ENCODE measurements around the gene TAS2R42. TPM values are rescaled to one million over a fixed set of nuclear protein-coding genes. Genes with fewer than 3 reads are reported as not detected.

TAS2R42 gene
- total and polyA plus RNA-seq, 2 donors (not counting 1 experiment from before 2014, with no cell fraction given), result not detected

DNA sequence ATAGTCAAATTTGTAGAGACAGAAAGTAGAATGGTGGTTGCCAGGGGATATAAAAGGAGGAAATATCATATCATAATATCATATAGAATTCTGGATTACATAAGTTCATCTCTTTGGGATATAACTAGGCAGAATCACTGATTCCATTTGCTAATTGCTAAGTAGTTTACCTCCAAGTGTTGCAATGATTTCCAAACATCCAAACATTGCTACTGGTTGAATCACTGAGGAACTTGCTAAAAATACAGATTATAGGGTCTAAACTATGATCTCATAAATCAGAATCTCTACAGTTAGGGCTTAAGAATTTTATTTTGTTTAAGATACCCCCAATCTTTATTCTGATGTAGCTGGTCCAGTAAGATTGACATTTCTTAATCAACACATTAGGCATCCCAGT lies 16.1 kb upstream of the TAS2R42 start:
- no peaks in the 10 kb centered on the region for H3K4me1 ChIP-seq (ENCODE audit: control insufficient read depth in 2 of 2, insufficient read depth in 2 of 2, low read length in 2 of 2)
- Mint-ChIP-seq H3K27ac (no peak overlapping the region), H3K4me1 (no peaks in the 10 kb centered on the region), H3K9me3 (ENCODE audit: insufficient read depth) (no peaks in the 10 kb centered on the region), H3K27me3 (no peaks in the 10 kb centered on the region), H3K4me3 (no peak overlapping the region)
- H3K27ac ChIP-seq (ENCODE audit: low read length in 2 of 2), result no peak overlapping the region
- POLR2A ChIA-PET, result no interaction called here
- DNase-seq (no peak), ATAC-seq (ENCODE audit: low read depth) (no peak)
- H3K79me2 ChIP-seq (ENCODE audit: control insufficient read depth, insufficient read depth, low read length), result no peaks in the 10 kb centered on the region
- no peaks in the 10 kb centered on the region for H3K36me3 ChIP-seq (replicated peaks in 1 of 2; ENCODE audit: control extremely low read depth in 1 of 2, control insufficient read depth in 1 of 2, extremely low read depth in 1 of 2, insufficient read depth in 2 of 2, low read length in 1 of 2)
- no peaks in the 10 kb centered on the region for H4K20me1 ChIP-seq (ENCODE audit: control insufficient read depth, insufficient read depth, low read length, poor library complexity, severe bottlenecking)
- no peak for TF ChIP-seq EZH2 (IDR thresholded peaks at IDR 0.05; ENCODE audit: borderline replicate concordance, insufficient read depth, low read depth, low read length, poor library complexity, severe bottlenecking)
- TF ChIP-seq CTCF (IDR thresholded peaks at IDR 0.05), result no peak
- CTCF ChIA-PET, result no interaction called here
- no peak overlapping the region for H3K4me2 ChIP-seq (replicated peaks; ENCODE audit: low read depth, low read length, poor library complexity, severe bottlenecking)
- H3K4me3 ChIP-seq (ENCODE audit: control extremely low read depth in 1 of 5, extremely low read depth in 1 of 5, insufficient read depth in 1 of 5, low read depth in 2 of 5, low read length in 4 of 5), result no peak overlapping the region
- peaks cover 0 to 3% (median 2%) of the 10 kb centered on the region in 3 donors for H3K9me3 ChIP-seq (ENCODE audit: control extremely low read depth in 1 of 3, control insufficient read depth in 2 of 3, insufficient read depth in 1 of 3, low read length in 2 of 3)
- intact Hi-C loops (cut with micrococcal nuclease), result no loop called here
- H3K9ac ChIP-seq (ENCODE audit: low read length), result no peak overlapping the region
- no peaks in the 10 kb centered on the region for H3K27me3 ChIP-seq (replicated peaks in 1 of 4; ENCODE audit: control extremely low read depth in 1 of 4, control insufficient read depth in 3 of 4, insufficient read depth in 4 of 4, low read length in 3 of 4)
- H2AFZ ChIP-seq (ENCODE audit: insufficient read depth, low read depth, low read length, poor library complexity, severe bottlenecking), result no peak overlapping the region

GRCh38 chr12:11183011-11183410 lies 3.7 kb downstream of the TAS2R42 start:
- no peaks in the 10 kb centered on the region for H3K9me3 ChIP-seq (ENCODE audit: control extremely low read depth in 1 of 3, control insufficient read depth in 2 of 3, insufficient read depth in 1 of 3, low read length in 2 of 3)
- H3K4me1 ChIP-seq (ENCODE audit: control insufficient read depth in 2 of 2, insufficient read depth in 2 of 2, low read length in 2 of 2), result no peaks in the 10 kb centered on the region
- no peak overlapping the region for H3K9ac ChIP-seq (ENCODE audit: low read length)
- no peaks in the 10 kb centered on the region for H3K79me2 ChIP-seq (ENCODE audit: control insufficient read depth, insufficient read depth, low read length)
- ATAC-seq (ENCODE audit: low read depth) (no peak), DNase-seq (no peak)
- no peaks in the 10 kb centered on the region for H3K36me3 ChIP-seq (replicated peaks in 1 of 2; ENCODE audit: control extremely low read depth in 1 of 2, control insufficient read depth in 1 of 2, extremely low read depth in 1 of 2, insufficient read depth in 2 of 2, low read length in 1 of 2)
- TF ChIP-seq EZH2 (IDR thresholded peaks at IDR 0.05; ENCODE audit: borderline replicate concordance, insufficient read depth, low read depth, low read length, poor library complexity, severe bottlenecking) (no peak), CTCF (IDR thresholded peaks at IDR 0.05) (no peak)
- no peak overlapping the region for H3K27ac Mint-ChIP-seq
- H3K4me2 ChIP-seq (replicated peaks; ENCODE audit: low read depth, low read length, poor library complexity, severe bottlenecking), result no peak overlapping the region
- no peaks in the 10 kb centered on the region for H3K27me3 ChIP-seq (replicated peaks in 1 of 4; ENCODE audit: control extremely low read depth in 1 of 4, control insufficient read depth in 3 of 4, insufficient read depth in 4 of 4, low read length in 3 of 4)
- no peak overlapping the region for H3K4me3 Mint-ChIP-seq
- no peaks in the 10 kb centered on the region for H3K4me1 Mint-ChIP-seq
- H2AFZ ChIP-seq (ENCODE audit: insufficient read depth, low read depth, low read length, poor library complexity, severe bottlenecking), result no peak overlapping the region
- H3K27ac ChIP-seq (ENCODE audit: low read length in 2 of 2), result no peak overlapping the region
- CTCF ChIA-PET, result interaction anchor here (0.6 kb wide), 1 partner anchor 337 kb away, joined by 3 read pairs; no protein-coding TSS in a partner anchor
- H4K20me1 ChIP-seq (ENCODE audit: control insufficient read depth, insufficient read depth, low read length, poor library complexity, severe bottlenecking), result no peaks in the 10 kb centered on the region
- H3K9me3 Mint-ChIP-seq (ENCODE audit: insufficient read depth), result no peaks in the 10 kb centered on the region
- POLR2A ChIA-PET, result no interaction called here
- no peaks in the 10 kb centered on the region for H3K27me3 Mint-ChIP-seq
- no peak overlapping the region for H3K4me3 ChIP-seq (ENCODE audit: control extremely low read depth in 1 of 5, extremely low read depth in 1 of 5, insufficient read depth in 1 of 5, low read depth in 2 of 5, low read length in 4 of 5)
- intact Hi-C loops (cut with micrococcal nuclease), result no loop called here

All from B cell (primary cell).